Neural cell (in vitro differentiated cells): Measurements from ENCODE around the gene CPXM2. TPM values are rescaled to one million over a fixed set of nuclear protein-coding genes. Genes with fewer than 3 reads are reported as not detected.

Experiments used
- H2AFZ ChIP-seq: fragments of 200-600, 300-800 bp; sonication (generic), shearing (Covaris generic); 2 replicates; pipeline ENCODE4 v1.6.0; 2014; ENCODE audit warnings: low read depth, mild to moderate bottlenecking, antibody characterized with exemption, low read length, moderate library complexity
- H3F3A ChIP-seq: fragments of 200-600 bp; shearing (Covaris generic); 2 replicates; pipeline ENCODE4 v1.6.1; 2016; ENCODE audit warnings: mild to moderate bottlenecking, moderate library complexity, mixed read lengths, antibody characterized with exemption, low read length; ENCODE audit not compliant: insufficient read depth, poor library complexity, severe bottlenecking
- H3K27ac ChIP-seq: fragments of 200-600, 300-800 bp; sonication (generic), shearing (Covaris generic); 2 replicates; pipeline ENCODE4 v1.5.1; 2014; ENCODE audit warnings: mild to moderate bottlenecking, low read length, moderate library complexity
- H3K27me3 ChIP-seq: fragments of 300-800, 200-600 bp; sonication (generic), shearing (Covaris generic); 2 replicates; pipeline ENCODE4 v1.6.0; 2014; ENCODE audit warnings: mild to moderate bottlenecking, low read depth, low read length, moderate library complexity; ENCODE audit not compliant: insufficient read depth
- H3K36me3 ChIP-seq: fragments of 300-800, 200-600 bp; sonication (generic), shearing (Covaris generic); 2 replicates; pipeline ENCODE4 v1.5.1; 2014; ENCODE audit warnings: mild to moderate bottlenecking, antibody characterized with exemption, low read length, moderate library complexity; ENCODE audit not compliant: insufficient read depth
- H3K4me2 ChIP-seq: fragments of 300-800, 200-600 bp; sonication (generic), shearing (Covaris generic); 2 replicates; pipeline ENCODE4 v1.6.0; 2014; ENCODE audit warnings: mild to moderate bottlenecking, low read length
- H3K4me3 ChIP-seq: fragments of 300-800, 200-600 bp; sonication (generic), shearing (Covaris generic); 2 replicates; pipeline ENCODE4 v1.5.1; 2014; ENCODE audit warnings: mild to moderate bottlenecking, low read length, moderate library complexity
- H3K79me2 ChIP-seq: fragments of 200-600 bp; shearing (Covaris generic); replicated peaks from 2 replicates; pipeline ENCODE4 v1.6.0; 2014; ENCODE audit warnings: mild to moderate bottlenecking, low read length, moderate library complexity; ENCODE audit not compliant: insufficient read depth
- H3K9ac ChIP-seq: fragments of 300-800, 200-600 bp; sonication (generic), shearing (Covaris generic); 2 replicates; pipeline ENCODE4 v1.6.1; 2016; ENCODE audit warnings: mild to moderate bottlenecking, low read length, mixed read lengths
- H3K9me2 ChIP-seq: fragments of 200-600 bp; shearing (Covaris generic); 2 replicates; pipeline ENCODE4 v1.6.1; 2016; ENCODE audit warnings: mild to moderate bottlenecking, low read length, mixed read lengths; ENCODE audit not compliant: insufficient read depth
- H3K9me3 ChIP-seq: fragments of 200-600, 300-800 bp; sonication (generic), shearing (Covaris generic); 2 replicates; pipeline ENCODE4 v1.6.1; 2016; ENCODE audit warnings: mild to moderate bottlenecking, mixed run types, low read length, moderate library complexity, mixed read lengths
- H4K20me1 ChIP-seq: fragments of 200-600 bp; shearing (Covaris generic); 2 replicates; pipeline ENCODE4 v1.6.1; 2016; ENCODE audit warnings: mild to moderate bottlenecking, mixed run types; ENCODE audit not compliant: insufficient read depth
- CTCF ChIP-seq: fragments of 450-650 bp; IDR thresholded peaks from 2 replicates; pipeline ENCODE4 v1.5.1; 2014; ENCODE audit warnings: antibody characterized with exemption, mild to moderate bottlenecking, moderate library complexity; ENCODE audit not compliant: poor library complexity, severe bottlenecking
- EP300 ChIP-seq: fragments of 450-650 bp; conservative IDR thresholded peaks from 2 replicates; pipeline ENCODE4 v1.6.1; 2014; ENCODE audit warnings: antibody characterized with exemption, mild to moderate bottlenecking, moderate library complexity; ENCODE audit not compliant: poor library complexity, severe bottlenecking
- EZH2 ChIP-seq: fragments of 200-600, 300-800 bp; shearing (Covaris generic), sonication (generic); IDR thresholded peaks from 2 replicates; pipeline ENCODE4 v1.6.1; 2014; ENCODE audit warnings: antibody characterized with exemption, low read length, borderline replicate concordance, mild to moderate bottlenecking; ENCODE audit not compliant: insufficient read depth, poor library complexity, severe bottlenecking
- MXI1 ChIP-seq: fragments of 450-650 bp; conservative IDR thresholded peaks from 2 replicates; pipeline ENCODE4 v1.6.1; 2014; ENCODE audit warnings: antibody characterized with exemption, mild to moderate bottlenecking; ENCODE audit not compliant: poor library complexity, severe bottlenecking
- POLR2AphosphoS5 ChIP-seq: IDR thresholded peaks from 2 replicates; pipeline ENCODE4 v1.6.1; 2012
- RAD21 ChIP-seq: fragments of 450-650 bp; conservative IDR thresholded peaks from 2 replicates; pipeline ENCODE4 v1.6.1; 2014; ENCODE audit warnings: antibody characterized with exemption, mild to moderate bottlenecking, moderate library complexity
- SMC3 ChIP-seq: fragments of 450-650 bp; conservative IDR thresholded peaks from 2 replicates; pipeline ENCODE4 v1.6.1; 2014; ENCODE audit warnings: antibody characterized with exemption, mild to moderate bottlenecking, moderate library complexity; ENCODE audit not compliant: poor library complexity
- TAF1 ChIP-seq: IDR thresholded peaks from 2 replicates; pipeline ENCODE4 v1.6.1; 2012; ENCODE audit warnings: low read depth
- polyA plus RNA-seq: library from polyadenylated mRNA; depleted of rRNA; stranded (reverse); fragments of >200 nt; gene quantifications from 2 replicates; pipeline ENCODE4 v1.2.3, GENCODE V29; 2014
- TF ChIP-seq, protein P1 (sequence below): IDR thresholded peaks from 2 replicates; pipeline ENCODE4 v1.6.1; 2012; ENCODE audit warnings: borderline replicate concordance

Gene CPXM2
- polyA plus RNA-seq, 1 donor from 2014 or later = not detected

GRCh38 chr10:123912466-123912865 is 20.9 kb upstream of the CPXM2 start:
- TF ChIP-seq POLR2AphosphoS5 = no peak
- TF ChIP-seq TAF1 = no peak
- no peak for TF ChIP-seq EP300
- TF ChIP-seq, protein P1, sequence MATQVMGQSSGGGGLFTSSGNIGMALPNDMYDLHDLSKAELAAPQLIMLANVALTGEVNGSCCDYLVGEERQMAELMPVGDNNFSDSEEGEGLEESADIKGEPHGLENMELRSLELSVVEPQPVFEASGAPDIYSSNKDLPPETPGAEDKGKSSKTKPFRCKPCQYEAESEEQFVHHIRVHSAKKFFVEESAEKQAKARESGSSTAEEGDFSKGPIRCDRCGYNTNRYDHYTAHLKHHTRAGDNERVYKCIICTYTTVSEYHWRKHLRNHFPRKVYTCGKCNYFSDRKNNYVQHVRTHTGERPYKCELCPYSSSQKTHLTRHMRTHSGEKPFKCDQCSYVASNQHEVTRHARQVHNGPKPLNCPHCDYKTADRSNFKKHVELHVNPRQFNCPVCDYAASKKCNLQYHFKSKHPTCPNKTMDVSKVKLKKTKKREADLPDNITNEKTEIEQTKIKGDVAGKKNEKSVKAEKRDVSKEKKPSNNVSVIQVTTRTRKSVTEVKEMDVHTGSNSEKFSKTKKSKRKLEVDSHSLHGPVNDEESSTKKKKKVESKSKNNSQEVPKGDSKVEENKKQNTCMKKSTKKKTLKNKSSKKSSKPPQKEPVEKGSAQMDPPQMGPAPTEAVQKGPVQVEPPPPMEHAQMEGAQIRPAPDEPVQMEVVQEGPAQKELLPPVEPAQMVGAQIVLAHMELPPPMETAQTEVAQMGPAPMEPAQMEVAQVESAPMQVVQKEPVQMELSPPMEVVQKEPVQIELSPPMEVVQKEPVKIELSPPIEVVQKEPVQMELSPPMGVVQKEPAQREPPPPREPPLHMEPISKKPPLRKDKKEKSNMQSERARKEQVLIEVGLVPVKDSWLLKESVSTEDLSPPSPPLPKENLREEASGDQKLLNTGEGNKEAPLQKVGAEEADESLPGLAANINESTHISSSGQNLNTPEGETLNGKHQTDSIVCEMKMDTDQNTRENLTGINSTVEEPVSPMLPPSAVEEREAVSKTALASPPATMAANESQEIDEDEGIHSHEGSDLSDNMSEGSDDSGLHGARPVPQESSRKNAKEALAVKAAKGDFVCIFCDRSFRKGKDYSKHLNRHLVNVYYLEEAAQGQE = no peak
- no peak for TF ChIP-seq EZH2
- Histone ChIP-seq H3K4me3 (no peak overlapping the region), H3K9me3 (no peaks in the 10 kb centered on the region), H3F3A (no peaks in the 10 kb centered on the region), H3K27ac (no peak overlapping the region), H3K9ac (no peak overlapping the region), H3K36me3 (no peaks in the 10 kb centered on the region), H2AFZ (no peak overlapping the region), H3K9me2 (no peaks in the 10 kb centered on the region), H3K4me2 (no peak overlapping the region), H3K27me3 (no peaks in the 10 kb centered on the region), H4K20me1 (no peaks in the 10 kb centered on the region), H3K79me2 (no peaks in the 10 kb centered on the region)

DNA sequence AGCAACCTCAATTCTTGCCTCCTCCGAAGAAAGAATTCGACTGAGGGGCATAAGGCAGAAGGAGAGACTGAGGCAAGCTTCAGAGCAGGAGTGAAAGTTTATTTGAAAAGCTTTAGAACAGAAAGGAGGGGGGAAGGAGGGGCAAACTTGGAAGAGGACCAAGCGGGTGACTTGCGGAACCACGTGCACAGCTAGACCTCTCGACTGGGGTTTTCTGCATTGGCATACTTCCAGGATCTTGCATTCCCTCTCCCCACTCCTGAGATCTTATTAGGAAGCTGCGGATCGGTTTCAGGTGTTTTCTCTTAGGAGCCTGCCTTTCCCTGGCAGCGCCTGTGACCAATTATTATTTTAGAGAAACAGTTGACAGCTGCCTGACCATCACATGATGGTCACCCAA is 20.3 kb upstream of the CPXM2 start:
- no peaks in the 10 kb centered on the region for H3F3A ChIP-seq
- H2AFZ ChIP-seq = no peak overlapping the region
- no peaks in the 10 kb centered on the region for H3K36me3 ChIP-seq
- H3K9me2 ChIP-seq = no peaks in the 10 kb centered on the region
- no peaks in the 10 kb centered on the region for H3K27me3 ChIP-seq
- H3K27ac ChIP-seq = no peak overlapping the region
- H3K79me2 ChIP-seq = no peaks in the 10 kb centered on the region
- no peak overlapping the region for H3K9ac ChIP-seq
- no peak overlapping the region for H3K4me2 ChIP-seq
- H3K9me3 ChIP-seq = no peaks in the 10 kb centered on the region
- H4K20me1 ChIP-seq = no peaks in the 10 kb centered on the region
- no peak overlapping the region for H3K4me3 ChIP-seq
- no peak for TF ChIP-seq TAF1
- TF ChIP-seq EZH2 = no peak
- no peak for TF ChIP-seq POLR2AphosphoS5
- TF ChIP-seq SMC3 = no peak
- TF ChIP-seq MXI1 = no peak
- no peak for TF ChIP-seq RAD21
- TF ChIP-seq CTCF = no peak
- TF ChIP-seq EP300 = no peak

GRCh38 chr10:123909866-123910265 is 18.3 kb upstream of the CPXM2 start:
- Histone ChIP-seq H3K36me3 (no peaks in the 10 kb centered on the region), H2AFZ (no peak overlapping the region), H3F3A (no peaks in the 10 kb centered on the region), H3K4me3 (no peak overlapping the region), H3K4me2 (no peak overlapping the region), H3K9me2 (no peaks in the 10 kb centered on the region), H3K9me3 (no peaks in the 10 kb centered on the region), H4K20me1 (no peaks in the 10 kb centered on the region), H3K9ac (peak overlapping the region; percentile 16), H3K27ac (peak overlapping the region; percentile 68), H3K79me2 (no peaks in the 10 kb centered on the region), H3K27me3 (no peaks in the 10 kb centered on the region)
- TF ChIP-seq EZH2 (no peak), MXI1 (no peak), RAD21 (no peak), EP300 (no peak), TAF1 (no peak), SMC3 (no peak)
